Activated B cell treated with CpG ODN at 0.5 μM for 24 hours (primary cell): ENCODE data around the gene NEK6. TPM values are rescaled to one million over a fixed set of nuclear protein-coding genes. Genes with fewer than 3 reads are reported as not detected.

Source experiments
- ATAC-seq: fragments of 200-7000 bp; cut with Tn5 transposase; one replicate; pipeline ENCODE4 v1.10.0; 2021; ENCODE audit warnings: low read depth, mild to moderate bottlenecking, moderate library complexity
- CTCF ChIA-PET: fragments of 350-600 bp; sonication (Branson Sonifier 250); formaldehyde crosslinking; loops from one replicate; lab custom pipeline; 2021; ENCODE audit warnings: antibody characterized with exemption; lab: Charles Lee
- POLR2A ChIA-PET: fragments of 350-600 bp; sonication (Branson Sonifier 250); formaldehyde crosslinking; loops from one replicate; lab custom pipeline; 2021; ENCODE audit warnings: antibody characterized with exemption; lab: Charles Lee
- DNase-seq: peaks from one replicate; pipeline ENCODE4 v3.0.0; 2022
- H3K27ac Mint-ChIP-seq: one replicate; pipeline ENCODE4 v1.8.0; 2020; ENCODE audit warnings: mixed read lengths
- H3K27me3 Mint-ChIP-seq: one replicate; pipeline ENCODE4 v1.8.0; 2021; ENCODE audit warnings: mixed read lengths
- H3K36me3 Mint-ChIP-seq: one replicate; pipeline ENCODE4 v1.8.0; 2021; ENCODE audit warnings: low read depth, mixed read lengths
- H3K4me1 Mint-ChIP-seq: one replicate; pipeline ENCODE4 v1.8.0; 2021; ENCODE audit warnings: mixed read lengths
- H3K4me3 Mint-ChIP-seq: one replicate; pipeline ENCODE4 v1.8.0; 2020; ENCODE audit warnings: mild to moderate bottlenecking, mixed read lengths
- H3K9me3 Mint-ChIP-seq: one replicate; pipeline ENCODE4 v1.8.0; 2020; ENCODE audit warnings: mixed read lengths
- CTCF ChIP-seq: fragments of 200-600 bp; IDR thresholded peaks from one replicate; pipeline ENCODE4 v1.8.0; 2022; ENCODE audit warnings: antibody characterized with exemption, mild to moderate bottlenecking
- intact Hi-C: fragments of 100-400 bp; cut with micrococcal nuclease; formaldehyde crosslinking; loops from one replicate; pipeline ENCODE4 v1.15.1; 2024
- total RNA-seq: library from RNA; stranded (reverse); gene quantifications from 2 replicates; pipeline ENCODE4 v1.2.3, GENCODE V29; 2022

Gene NEK6
- total RNA-seq, 1 donor from 2014 or later, result 110 TPM

DNA sequence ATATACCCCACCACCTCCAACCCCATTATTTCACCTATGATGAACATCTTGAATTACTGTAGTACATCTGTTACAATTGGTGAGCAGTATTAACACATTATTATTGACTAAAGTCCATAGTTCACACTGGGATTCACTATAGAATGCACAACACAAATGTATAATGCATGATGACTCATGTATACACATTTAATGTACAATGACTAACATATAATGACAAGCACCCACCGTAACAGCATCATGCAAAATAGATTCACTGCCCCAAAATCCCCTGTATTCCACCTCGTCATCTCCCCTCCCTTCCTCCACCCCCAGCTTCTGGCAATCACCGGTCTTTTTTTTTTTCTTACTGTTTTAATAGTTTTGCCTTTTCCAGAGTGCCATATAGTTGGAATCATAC is 47.1 kb upstream of the NEK6 start:
- Mint-ChIP-seq H3K4me3 (peak overlapping the region; percentile 63), H3K27ac (peak overlapping the region; percentile 81), H3K9me3 (no peaks in the 10 kb centered on the region), H3K27me3 (no peaks in the 10 kb centered on the region), H3K4me1 (peaks cover 97% of the 10 kb centered on the region), H3K36me3 (no peaks in the 10 kb centered on the region)
- intact Hi-C loops, result loop anchor here (1.0 to 2.0 kb wide), 3 partner anchors 8 to 76 kb away; no protein-coding TSS in a partner anchor
- peak; percentile 87 for ATAC-seq
- CTCF ChIA-PET, result interaction anchor here (0.9 to 1.0 kb wide), 2 partner anchors 71 to 82 kb away, joined by 3 to 4 read pairs; no protein-coding TSS in a partner anchor
- no peak for TF ChIP-seq CTCF
- DNase-seq, result no peak
- POLR2A ChIA-PET, result interaction anchor here (0.5 to 16.3 kb wide), 13 partner anchors 6 to 96 kb away, joined by 3 to 256 read pairs (median 4); partner anchors contain the start of gene NEK6

DNA sequence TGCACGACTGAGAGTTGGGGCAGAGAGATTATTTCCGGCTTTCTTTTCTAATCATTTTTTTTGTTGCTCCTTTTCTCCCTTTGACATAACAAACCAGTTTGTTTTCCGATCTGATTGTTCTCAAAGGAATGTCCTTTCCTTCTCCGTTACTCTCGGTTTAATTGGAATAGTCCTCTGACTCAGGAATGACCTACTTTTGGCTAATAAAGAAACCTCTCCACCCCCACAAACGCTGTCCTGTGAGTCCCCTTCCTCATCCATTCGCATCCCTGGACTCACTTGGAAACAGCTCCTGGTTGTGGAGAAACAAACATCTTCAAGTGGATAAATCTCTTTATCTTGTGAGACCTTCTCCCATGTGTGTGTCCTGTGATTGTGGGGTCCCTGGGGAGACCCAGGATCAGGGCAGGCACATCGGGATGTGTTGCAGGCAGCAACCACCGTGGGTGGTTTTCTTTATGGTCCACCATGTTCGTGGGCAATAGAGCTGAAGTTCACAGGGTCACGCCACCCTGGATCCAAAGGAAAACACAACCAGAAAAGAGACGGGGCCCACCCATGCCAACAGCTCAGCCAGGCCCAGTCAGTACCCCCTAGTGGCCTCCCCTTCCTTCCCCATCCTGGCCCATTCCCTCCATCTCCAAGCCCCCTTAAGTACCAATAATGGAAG is 45.2 kb upstream of the NEK6 start:
- Mint-ChIP-seq H3K27ac (peak overlapping the region; percentile 81), H3K36me3 (no peaks in the 10 kb centered on the region), H3K9me3 (no peaks in the 10 kb centered on the region), H3K27me3 (no peaks in the 10 kb centered on the region), H3K4me3 (no peak overlapping the region), H3K4me1 (peaks cover 97% of the 10 kb centered on the region)
- no peak for TF ChIP-seq CTCF
- CTCF ChIA-PET, result no interaction called here
- no peak for ATAC-seq
- no peak for DNase-seq
- intact Hi-C loops, result no loop called here
- POLR2A ChIA-PET, result interaction anchor here (1.2 to 10.1 kb wide), 3 partner anchors 9 to 52 kb away, joined by 3 to 256 read pairs (median 17); no protein-coding TSS in a partner anchor

DNA sequence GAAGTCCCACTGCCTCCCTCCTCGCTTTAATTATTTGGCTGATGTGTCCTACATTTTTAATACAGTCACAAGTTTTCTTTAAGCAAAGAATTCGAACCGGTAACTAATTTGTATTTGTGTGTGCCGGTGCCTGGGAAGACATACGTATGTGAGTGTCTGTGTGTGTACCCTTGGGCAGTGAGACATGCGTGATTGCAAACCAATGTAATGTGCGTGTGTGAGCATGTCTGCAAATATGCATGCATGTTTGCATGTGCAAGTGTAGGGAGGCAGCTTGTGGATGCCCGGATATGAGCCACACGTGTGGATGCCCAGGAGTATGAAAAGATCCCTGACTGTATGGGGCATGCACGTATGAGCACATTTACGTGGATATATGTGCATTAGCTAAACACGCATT is 44.4 kb upstream of the NEK6 start:
- TF ChIP-seq CTCF, result no peak
- ATAC-seq (no peak), DNase-seq (no peak)
- Mint-ChIP-seq H3K4me1 (peaks cover 99% of the 10 kb centered on the region), H3K9me3 (no peaks in the 10 kb centered on the region), H3K4me3 (no peak overlapping the region), H3K27me3 (no peaks in the 10 kb centered on the region), H3K36me3 (no peaks in the 10 kb centered on the region), H3K27ac (no peak overlapping the region)
- intact Hi-C loops, result no loop called here
- POLR2A ChIA-PET, result interaction anchor here (1.9 to 10.1 kb wide), 2 partner anchors 10 to 78 kb away, joined by 5 to 256 read pairs; no protein-coding TSS in a partner anchor
- CTCF ChIA-PET, result no interaction called here

DNA sequence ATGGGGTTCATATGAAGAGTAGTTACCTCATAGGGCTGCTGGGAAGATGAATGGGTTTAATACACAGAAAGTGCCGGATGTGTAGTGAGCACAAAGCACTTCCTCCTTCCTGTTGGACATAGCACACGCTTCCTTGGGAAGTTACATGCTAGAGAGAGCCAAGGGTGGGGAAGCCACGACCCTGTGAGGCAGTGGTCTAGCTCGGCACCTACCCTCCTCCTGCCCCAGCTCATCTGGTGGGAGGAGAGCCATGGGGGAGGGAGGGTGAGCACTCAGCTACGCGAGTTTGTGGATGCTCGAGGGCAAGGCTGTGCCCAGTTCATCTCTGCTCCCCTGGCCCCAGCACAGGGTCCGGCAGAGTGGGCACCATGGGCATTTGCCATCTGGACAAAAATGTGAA is 43.6 kb upstream of the NEK6 start:
- peaks cover 99% of the 10 kb centered on the region for H3K4me1 Mint-ChIP-seq
- ATAC-seq, result no peak
- H3K4me3 Mint-ChIP-seq, result peak overlapping the region; percentile 53
- ChIA-PET CTCF (no interaction called here), POLR2A (interaction anchor here (1.6 to 10.1 kb wide), 3 partner anchors 11 to 77 kb away, joined by 5 to 256 read pairs (median 17); no protein-coding TSS in a partner anchor)
- no peaks in the 10 kb centered on the region for H3K9me3 Mint-ChIP-seq
- H3K27me3 Mint-ChIP-seq, result no peaks in the 10 kb centered on the region
- intact Hi-C loops, result no loop called here
- TF ChIP-seq CTCF, result no peak
- peak overlapping the region; percentile 84 for H3K27ac Mint-ChIP-seq
- DNase-seq, result no peak
- no peaks in the 10 kb centered on the region for H3K36me3 Mint-ChIP-seq

- Mint-ChIP-seq H3K9me3 (no peaks in the 10 kb centered on the region), H3K27ac (peak overlapping the region; percentile 84), H3K4me3 (no peak overlapping the region), H3K27me3 (no peaks in the 10 kb centered on the region), H3K4me1 (peaks cover 96% of the 10 kb centered on the region), H3K36me3 (no peaks in the 10 kb centered on the region)
- intact Hi-C loops, result loop anchor here (5.0 kb wide), 2 partner anchors 87 to 872 kb away; no protein-coding TSS in a partner anchor
- ChIA-PET CTCF (interaction anchor here (4.5 kb wide), 1 partner anchor 88 kb away, joined by 32 read pairs; no protein-coding TSS in a partner anchor), POLR2A (interaction anchor here (1.6 to 10.1 kb wide), 3 partner anchors 12 to 77 kb away, joined by 5 to 256 read pairs (median 17); no protein-coding TSS in a partner anchor)
- no peak for TF ChIP-seq CTCF
- DNase-seq (no peak), ATAC-seq (no peak)
These were observed 43.0 kb upstream of the NEK6 start for GRCh38 chr9:124214596-124215367.
